ENCODE data around the gene MCUR1.
A peak's percentile ranks its signal among the peaks of the same experiment; 100 is the strongest.
"Not testable (repeated sequence)": the region's sequence is repeated elsewhere in the genome, so short reads cannot be mapped to it uniquely, and the experiment has no call there.

MCUR1 gene, protein sequence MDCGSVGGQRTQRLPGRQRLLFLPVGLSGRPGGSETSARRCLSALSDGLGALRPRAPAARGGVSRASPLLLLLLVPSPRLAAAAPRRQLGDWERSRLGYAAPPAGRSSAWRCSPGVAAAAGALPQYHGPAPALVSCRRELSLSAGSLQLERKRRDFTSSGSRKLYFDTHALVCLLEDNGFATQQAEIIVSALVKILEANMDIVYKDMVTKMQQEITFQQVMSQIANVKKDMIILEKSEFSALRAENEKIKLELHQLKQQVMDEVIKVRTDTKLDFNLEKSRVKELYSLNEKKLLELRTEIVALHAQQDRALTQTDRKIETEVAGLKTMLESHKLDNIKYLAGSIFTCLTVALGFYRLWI

DNA sequence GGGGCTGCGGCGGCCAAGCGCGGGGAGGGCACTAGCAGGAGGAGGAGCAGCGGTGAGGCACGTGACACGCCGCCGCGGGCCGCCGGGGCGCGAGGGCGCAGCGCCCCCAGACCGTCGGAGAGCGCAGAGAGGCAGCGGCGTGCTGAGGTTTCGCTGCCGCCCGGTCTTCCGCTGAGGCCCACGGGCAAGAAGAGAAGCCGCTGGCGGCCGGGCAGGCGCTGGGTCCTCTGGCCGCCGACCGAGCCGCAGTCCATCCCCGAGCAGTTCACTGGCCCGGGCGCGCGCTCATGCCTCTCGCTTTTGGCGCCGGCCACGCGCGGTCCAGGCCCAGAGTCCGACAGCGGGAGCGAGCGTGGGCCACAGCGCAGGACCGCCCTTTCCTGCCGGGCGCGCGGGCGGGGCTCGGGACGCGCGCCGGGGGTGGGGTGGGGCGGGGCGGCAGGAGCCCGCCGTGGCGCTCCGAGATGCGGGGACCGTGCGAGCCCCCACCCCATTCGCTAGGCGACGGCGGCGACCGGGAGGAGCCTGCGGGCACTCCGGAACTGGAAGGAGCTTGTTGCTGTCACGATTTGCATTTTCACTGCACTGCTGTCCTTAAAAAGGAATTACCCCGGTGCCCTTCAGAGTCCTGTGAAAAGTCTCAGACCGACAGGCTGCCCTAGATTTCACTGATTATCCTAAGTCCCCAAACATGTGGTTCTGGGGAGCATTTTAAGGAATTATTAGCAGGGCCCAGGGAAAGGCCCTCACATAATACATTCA is at the start of gene MCUR1:
Gene MCUR1, minus strand, starts transcription at position 382 of the 762 bp plus-strand sequence. Its CDS starts 128 bp downstream, at position 254.
- peak within 1 kb of the TSS; percentile 86 for H3K4me3 ChIP-seq (ENCODE audit: low read depth, low read length)
- DNase-seq (ENCODE audit: low read depth): peak; percentile 81
- TF ChIP-seq, protein P1, sequence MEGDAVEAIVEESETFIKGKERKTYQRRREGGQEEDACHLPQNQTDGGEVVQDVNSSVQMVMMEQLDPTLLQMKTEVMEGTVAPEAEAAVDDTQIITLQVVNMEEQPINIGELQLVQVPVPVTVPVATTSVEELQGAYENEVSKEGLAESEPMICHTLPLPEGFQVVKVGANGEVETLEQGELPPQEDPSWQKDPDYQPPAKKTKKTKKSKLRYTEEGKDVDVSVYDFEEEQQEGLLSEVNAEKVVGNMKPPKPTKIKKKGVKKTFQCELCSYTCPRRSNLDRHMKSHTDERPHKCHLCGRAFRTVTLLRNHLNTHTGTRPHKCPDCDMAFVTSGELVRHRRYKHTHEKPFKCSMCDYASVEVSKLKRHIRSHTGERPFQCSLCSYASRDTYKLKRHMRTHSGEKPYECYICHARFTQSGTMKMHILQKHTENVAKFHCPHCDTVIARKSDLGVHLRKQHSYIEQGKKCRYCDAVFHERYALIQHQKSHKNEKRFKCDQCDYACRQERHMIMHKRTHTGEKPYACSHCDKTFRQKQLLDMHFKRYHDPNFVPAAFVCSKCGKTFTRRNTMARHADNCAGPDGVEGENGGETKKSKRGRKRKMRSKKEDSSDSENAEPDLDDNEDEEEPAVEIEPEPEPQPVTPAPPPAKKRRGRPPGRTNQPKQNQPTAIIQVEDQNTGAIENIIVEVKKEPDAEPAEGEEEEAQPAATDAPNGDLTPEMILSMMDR (conservative IDR thresholded peaks at IDR 0.05; ENCODE audit: low read depth, low read length): no peak

DNA sequence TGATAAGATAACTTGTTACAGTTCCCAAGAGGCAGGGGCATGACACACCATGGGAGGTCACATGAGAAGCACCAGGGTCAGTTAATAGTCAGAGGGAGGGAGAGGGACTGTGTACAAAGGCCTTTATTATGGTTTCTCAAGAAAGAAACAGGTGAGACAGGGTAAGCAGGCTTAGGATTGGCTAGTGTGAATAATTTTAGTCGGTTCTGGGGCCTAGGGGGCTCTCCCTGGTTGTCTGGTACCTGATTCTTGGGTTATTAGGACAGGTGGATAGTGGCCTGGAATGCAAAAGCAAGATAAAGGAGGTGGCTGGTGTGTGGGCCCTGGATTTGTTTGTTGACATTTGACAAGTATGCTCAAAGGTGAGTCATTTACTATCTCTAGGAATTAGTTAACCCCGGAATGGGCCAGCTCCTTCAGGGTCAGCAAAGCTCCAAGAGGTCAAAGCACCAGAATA is 49.4 kb upstream of the MCUR1 start:
- TF ChIP-seq, protein P1 (conservative IDR thresholded peaks at IDR 0.05; ENCODE audit: low read depth, low read length): no peak

DNA sequence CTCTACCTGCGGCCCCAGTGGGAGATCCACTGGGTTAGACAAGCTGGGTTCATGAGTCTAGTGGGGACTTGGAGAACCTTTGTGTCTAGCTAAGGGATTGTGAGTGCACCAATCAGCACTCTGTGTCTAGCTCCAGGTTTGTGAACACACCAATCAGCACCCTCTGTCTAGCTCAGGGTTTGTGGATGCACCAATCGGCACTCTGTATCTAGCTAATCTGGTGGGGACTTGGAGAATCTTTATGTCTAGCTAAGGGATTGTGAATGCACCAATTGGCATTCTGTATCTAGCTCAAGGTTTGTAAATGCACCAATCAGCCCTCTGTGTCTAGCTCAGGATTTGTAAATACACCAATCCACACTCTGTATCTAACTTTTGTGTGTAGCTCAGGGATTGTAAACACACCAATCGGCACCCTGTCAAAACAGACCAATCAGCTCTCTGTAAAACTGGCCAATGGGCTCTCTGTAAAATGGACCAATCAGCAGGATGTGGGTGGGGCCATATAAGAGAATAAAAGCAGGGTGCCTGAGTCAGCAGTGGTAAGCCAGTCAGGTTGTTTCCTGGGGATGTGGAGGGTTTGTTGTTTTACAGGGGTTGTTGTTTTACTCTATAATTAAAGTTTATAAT is 46.3 kb upstream of the MCUR1 start:
- not testable (repeated sequence) for DNase-seq (ENCODE audit: low read depth); H3K4me3 ChIP-seq (ENCODE audit: low read depth, low read length)

More for the DNA sequence above, 49.4 kb upstream of the MCUR1 start:
- DNase-seq (ENCODE audit: low read depth): no peak
- H3K4me3 ChIP-seq (ENCODE audit: low read depth, low read length): no peak overlapping the region

DNA sequence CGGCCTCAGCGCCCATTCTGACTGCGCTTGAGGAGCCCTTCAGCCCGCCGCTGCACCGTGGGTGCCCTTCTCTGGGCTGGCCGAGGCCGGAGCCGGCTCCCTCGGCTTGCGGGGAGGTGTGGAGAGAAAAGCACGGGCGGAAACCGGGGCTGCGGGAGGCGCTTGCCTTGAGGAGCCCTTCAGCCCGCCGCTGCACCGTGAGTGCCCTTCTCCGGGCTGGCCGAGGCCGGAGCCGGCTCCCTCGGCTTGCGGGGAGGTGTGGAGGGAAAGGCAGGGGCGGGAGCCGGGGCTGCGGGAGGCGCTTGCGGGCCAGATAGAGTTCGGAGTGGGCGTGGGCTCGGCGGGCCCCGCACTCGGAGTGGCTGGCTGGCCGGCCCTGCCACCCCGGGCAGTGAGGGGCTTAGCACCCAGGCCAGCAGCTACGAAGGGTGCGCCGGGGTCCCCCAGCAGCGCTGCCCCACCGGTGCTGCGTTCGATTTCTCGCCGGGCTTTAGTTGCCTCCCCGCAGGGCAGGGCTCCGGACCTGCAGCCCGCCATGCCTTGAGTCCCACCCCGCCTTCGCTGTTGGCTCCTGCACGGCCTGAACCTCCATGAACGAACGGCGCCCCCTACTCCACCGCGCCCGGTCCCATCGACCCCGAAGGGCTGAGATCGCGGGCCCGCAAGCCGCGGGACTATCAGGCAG is 45.7 kb upstream of the MCUR1 start:
- peak overlapping the region; percentile 40 for H3K4me3 ChIP-seq (ENCODE audit: low read depth, low read length)
- DNase-seq (ENCODE audit: low read depth): no peak
- TF ChIP-seq, protein P1 (conservative IDR thresholded peaks at IDR 0.05; ENCODE audit: low read depth, low read length): no peak

DNA sequence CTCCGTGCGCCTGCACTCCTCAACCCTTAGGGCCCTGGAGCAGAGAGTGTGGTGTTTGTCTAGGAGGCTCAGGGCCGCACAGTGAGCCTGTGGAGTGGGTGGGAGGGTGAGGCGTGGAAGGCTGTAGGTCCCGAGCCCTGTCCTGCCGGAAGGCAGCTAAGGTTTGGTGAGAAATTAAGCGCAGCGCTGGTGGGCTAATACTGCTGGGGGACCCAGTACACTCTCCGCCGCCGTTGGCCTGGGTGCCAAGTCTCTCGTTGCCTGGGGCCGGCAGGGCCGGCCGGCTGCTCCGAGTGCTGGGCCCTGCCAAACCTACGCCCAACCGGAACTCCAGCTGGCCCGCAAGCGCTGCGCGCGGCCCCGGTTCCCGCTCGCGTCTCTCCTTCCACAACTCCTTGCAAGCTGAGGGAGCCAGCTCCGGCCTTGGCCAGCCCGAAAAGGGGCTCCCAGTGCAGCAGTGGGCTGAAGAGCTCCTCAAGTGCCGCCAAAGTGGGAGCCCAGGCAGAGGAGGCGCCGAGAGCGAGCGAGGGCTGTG is 40.4 kb upstream of the MCUR1 start:
- TF ChIP-seq, protein P1 (conservative IDR thresholded peaks at IDR 0.05; ENCODE audit: low read depth, low read length): no peak
- no peak overlapping the region for H3K4me3 ChIP-seq (ENCODE audit: low read depth, low read length)
- DNase-seq (ENCODE audit: low read depth): no peak

DNA sequence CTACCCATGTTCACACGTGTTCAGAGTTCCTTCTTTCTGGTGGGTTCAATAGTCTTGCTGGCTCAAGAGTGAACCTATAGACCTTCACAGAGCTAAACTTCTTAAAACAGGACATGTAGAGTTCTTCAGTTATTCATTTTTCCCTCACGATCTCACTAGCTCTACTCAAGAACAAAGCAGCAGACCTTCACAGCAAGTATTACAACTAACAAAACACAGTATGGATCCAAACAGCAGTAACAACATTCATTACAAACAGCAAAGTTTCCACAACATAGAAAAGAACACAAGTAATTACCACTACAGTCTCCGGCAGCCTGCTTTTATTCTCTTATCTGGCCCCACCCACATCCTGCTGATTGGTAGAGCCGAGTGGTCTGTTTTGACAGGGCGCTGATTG is 39.5 kb upstream of the MCUR1 start:
- no peak for DNase-seq (ENCODE audit: low read depth)
- TF ChIP-seq, protein P1 (conservative IDR thresholded peaks at IDR 0.05; ENCODE audit: low read depth, low read length): no peak
- no peak overlapping the region for H3K4me3 ChIP-seq (ENCODE audit: low read depth, low read length)

Data from choroid plexus epithelial cell (primary cell).